NB4 (cell line): Measurements from ENCODE around the gene FIG4.

ENCODE experiments used
- MAX ChIP-seq: IDR thresholded peaks from 2 replicates; pipeline ENCODE4 v1.6.1; 2011; ENCODE audit warnings: low read depth, low read length
- MYC ChIP-seq: IDR thresholded peaks from 2 replicates; pipeline ENCODE4 v1.6.1; 2011; ENCODE audit warnings: low read depth, low read length
- POLR2A ChIP-seq: IDR thresholded peaks from 2 replicates; pipeline ENCODE4 v1.6.1; 2011; ENCODE audit warnings: mild to moderate bottlenecking; ENCODE audit not compliant: insufficient read length; ENCODE audit errors: extremely low read depth
- TF ChIP-seq, protein P1 (sequence below): IDR thresholded peaks from one replicate; pipeline ENCODE4 v1.5.1; 2012; ENCODE audit warnings: low read depth, low read length

- TF ChIP-seq, protein P1, sequence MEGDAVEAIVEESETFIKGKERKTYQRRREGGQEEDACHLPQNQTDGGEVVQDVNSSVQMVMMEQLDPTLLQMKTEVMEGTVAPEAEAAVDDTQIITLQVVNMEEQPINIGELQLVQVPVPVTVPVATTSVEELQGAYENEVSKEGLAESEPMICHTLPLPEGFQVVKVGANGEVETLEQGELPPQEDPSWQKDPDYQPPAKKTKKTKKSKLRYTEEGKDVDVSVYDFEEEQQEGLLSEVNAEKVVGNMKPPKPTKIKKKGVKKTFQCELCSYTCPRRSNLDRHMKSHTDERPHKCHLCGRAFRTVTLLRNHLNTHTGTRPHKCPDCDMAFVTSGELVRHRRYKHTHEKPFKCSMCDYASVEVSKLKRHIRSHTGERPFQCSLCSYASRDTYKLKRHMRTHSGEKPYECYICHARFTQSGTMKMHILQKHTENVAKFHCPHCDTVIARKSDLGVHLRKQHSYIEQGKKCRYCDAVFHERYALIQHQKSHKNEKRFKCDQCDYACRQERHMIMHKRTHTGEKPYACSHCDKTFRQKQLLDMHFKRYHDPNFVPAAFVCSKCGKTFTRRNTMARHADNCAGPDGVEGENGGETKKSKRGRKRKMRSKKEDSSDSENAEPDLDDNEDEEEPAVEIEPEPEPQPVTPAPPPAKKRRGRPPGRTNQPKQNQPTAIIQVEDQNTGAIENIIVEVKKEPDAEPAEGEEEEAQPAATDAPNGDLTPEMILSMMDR: no peak
- TF ChIP-seq MAX (no peak), POLR2A (no peak), MYC (no peak)
These were observed 79.0 kb downstream of the FIG4 start for GRCh38 chr6:109770047-109770446.
